Heart left ventricle (tissue), 16 donors: ENCODE measurements around the gene CCDC106. TPM values are rescaled to one million over a fixed set of nuclear protein-coding genes. Genes with fewer than 3 reads are reported as not detected.
A peak's percentile ranks its signal among the peaks of the same experiment; 100 is the strongest.

Experiments
- ATAC-seq, 4 donors: fragments of 200-7000 bp; cut with Tn5 transposase; one replicate each; pipeline ENCODE4 v1.9.1; 2020 to 2022; ENCODE audit warnings: moderate library complexity in 4 of 4, mild to moderate bottlenecking in 3 of 4, moderate number of reproducible peaks in 1 of 4
- DNase-seq, 5 donors: peaks; one replicate each; pipeline ENCODE4 v3.0.0-alpha.2; 2020
- H3K27ac ChIP-seq, 12 donors: fragments of 200-600 bp; sonication (generic) in 4 of 12; one replicate each; pipeline versions ENCODE4 v1.5.0 to v1.8.0; 2016 to 2022; ENCODE audit warnings: mild to moderate bottlenecking in 2 of 12
- H3K27me3 ChIP-seq, 9 donors: fragments of 200-600 bp; sonication (generic) in 2 of 9; one replicate each; pipeline versions ENCODE4 v1.5.1 to v1.8.0; 2016 to 2022; ENCODE audit warnings: mild to moderate bottlenecking in 3 of 9
- H3K36me3 ChIP-seq, 9 donors: fragments of 200-600 bp; sonication (generic) in 2 of 9; one replicate each; pipeline versions ENCODE4 v1.5.0 to v1.8.0; 2018 to 2022; ENCODE audit warnings: mild to moderate bottlenecking in 2 of 9
- H3K4me1 ChIP-seq, 12 donors: fragments of 200-600 bp; sonication (generic) in 4 of 12; one replicate each; pipeline versions ENCODE4 v1.5.0 to v1.8.0; 2016 to 2022; ENCODE audit warnings: mild to moderate bottlenecking in 3 of 12
- H3K4me3 ChIP-seq, 12 donors: fragments of 200-600 bp; sonication (generic) in 4 of 12; one replicate each; pipeline versions ENCODE4 v1.5.0 to v1.8.0; 2017 to 2022; ENCODE audit warnings: mild to moderate bottlenecking in 9 of 12, moderate library complexity in 4 of 12
- H3K9me3 ChIP-seq, 12 donors: fragments of 200-600 bp; sonication (generic) in 4 of 12; one replicate each; pipeline versions ENCODE4 v1.5.0 to v1.8.0; 2016 to 2022; ENCODE audit warnings: mild to moderate bottlenecking in 1 of 12
- CTCF ChIP-seq, 12 donors: fragments of 200-600 bp; sonication (generic) in 4 of 12; IDR thresholded peaks; one replicate each; pipeline versions ENCODE4 v1.5.0 to v1.8.0; 2018 to 2022; ENCODE audit warnings: antibody characterized with exemption in 12 of 12, mild to moderate bottlenecking in 5 of 12
- POLR2A ChIP-seq, 2 donors: fragments of 450-650 bp; IDR thresholded peaks; one replicate each; pipeline ENCODE4 v1.6.1; 2017; ENCODE audit warnings: antibody characterized with exemption in 2 of 2, mild to moderate bottlenecking in 2 of 2, moderate library complexity in 2 of 2
- whole genome bisulfite sequencing, 4 donors: extraction: QIAGEN DNeasy Blood & Tissue Kit in 2 of 4; methylation state at CpG; one replicate each; pipeline versions ENCODE4 v1.1.5 to v1.1.7; 2013 to 2018; 5-methylcytosine and 5-hydroxymethylcytosine counted together
- intact Hi-C, 10 donors: fragments of 100-400 bp; cut with DNase I; formaldehyde crosslinking; loops; one replicate each; pipeline versions ENCODE4 v1.11.1 to v1.14.2; 2022
- polyA plus RNA-seq, 2 donors: library from polyadenylated mRNA; stranded (reverse); fragments of 200-250 nt; gene quantifications; one replicate each; pipeline ENCODE4 v1.2.3, GENCODE V29; 2013
- total RNA-seq, 9 donors: library from RNA; depleted of rRNA in 2 of 9; stranded (reverse); fragments of >200 nt in 2 of 9; fragmentation: NEBNext Ultra II Directional in 3 of 9; extraction: Animal tissue kit (Norgen Biotek cat#: 25700) in 3 of 9; gene quantifications; one replicate each; pipeline versions ENCODE4 v1.1.0 to v1.2.4, GENCODE V29; 2016 to 2023
- donor health status: ischemic (EF 13 %, LVEDD 7.1; RV severe dilation, severe dysfunction).
- donor health status: healthy with polysubstance abuse.
- donor health status: DM: no; HTN: yes; CAD: no.
- donor health status: DM: no; HTN: no; CAD: no.
- donor health status: ischemic (EF 25% LVEDD 6.9; RV normal size, moderate dysfunction).
- donor health status: ischemic (EF 25% LVEDD 5.7; RV mildly dilated, moderate dysfunction).
- donor health status: healthy.
- donor health status: DM: yes; HTN: yes; CAD: no.
- donor health status: ischemic (EF 35%, LVEDD 5.7; RV mildly dilated, moderate dysfunction).
- donor health status: nonischemic (EF 11% LVEDD 7.7; RV severe dilation, severe dysfunction).
- donor health status: DM: yes; HTN: yes; CAD: no.
- donor health status: PGD.
- donor health status: ischemic (EF 29% LVEDD 5.4; RV normal size, mild dysfunction).
- donor health status: nonischemic (EF 23%, LVEDD 6.1; RV moderate dilation, normal function).

The CCDC106 gene
- total and polyA plus RNA-seq, 11 donors, result 11.7 to 27.7 (median 16.5) TPM

GRCh38 chr19:55613396-55613795 is 34.6 kb upstream of the CCDC106 start:
- H3K4me1 ChIP-seq, result peaks cover 0 to 33% (median 22%) of the 10 kb centered on the region in 12 donors
- peak overlapping the region in 2 of 12 donors; percentile 85 to 86 for H3K27ac ChIP-seq
- no peaks in the 10 kb centered on the region for H3K27me3 ChIP-seq
- H3K36me3 ChIP-seq, result peaks cover 0 to 58% (median 43%) of the 10 kb centered on the region in 9 donors
- WGBS, 4 donors, result 94 to 97% (median 95%) methylated on average over 24 to 27 of the region's 27 CpGs
- H3K4me3 ChIP-seq, result no peak overlapping the region
- no peaks in the 10 kb centered on the region for H3K9me3 ChIP-seq
- peak in 1 of 5 donors; percentile 61 for DNase-seq
- intact Hi-C loops, result no loop called here
- ATAC-seq, result no peak
- no peak for TF ChIP-seq POLR2A (IDR thresholded peaks at IDR 0.05)

GRCh38 chr19:55613930-55614710 is 33.9 kb upstream of the CCDC106 start:
- Histone ChIP-seq H3K27me3 (no peaks in the 10 kb centered on the region), H3K36me3 (peaks cover 0 to 55% (median 42%) of the 10 kb centered on the region in 9 donors), H3K27ac (no peak overlapping the region), H3K9me3 (no peaks in the 10 kb centered on the region), H3K4me1 (peaks cover 0 to 31% (median 22%) of the 10 kb centered on the region in 12 donors), H3K4me3 (no peak overlapping the region)
- 93 to 95% (median 94%) methylated on average over 50 to 75 of the region's 75 CpGs for WGBS, 4 donors
- TF ChIP-seq CTCF (IDR thresholded peaks at IDR 0.05), result no peak
- no peak for TF ChIP-seq POLR2A (IDR thresholded peaks at IDR 0.05)
- intact Hi-C loops, result no loop called here
- ATAC-seq, result no peak
- DNase-seq, result peak in 1 of 5 donors; percentile 57

GRCh38 chr19:55614711-55615542 is 33.1 kb upstream of the CCDC106 start:
- DNase-seq (peak in 1 of 5 donors; percentile 56), ATAC-seq (no peak)
- Histone ChIP-seq H3K27ac (no peak overlapping the region), H3K36me3 (peaks cover 0 to 48% (median 34%) of the 10 kb centered on the region in 9 donors), H3K9me3 (no peaks in the 10 kb centered on the region), H3K4me1 (peaks cover 0 to 37% (median 22%) of the 10 kb centered on the region in 12 donors), H3K4me3 (no peak overlapping the region), H3K27me3 (no peaks in the 10 kb centered on the region)
- no peak for TF ChIP-seq CTCF (IDR thresholded peaks at IDR 0.05)
- no peak for TF ChIP-seq POLR2A (IDR thresholded peaks at IDR 0.05)
- 93 to 98% (median 97%) methylated on average over 67 to 98 of the region's 98 CpGs for WGBS, 4 donors
- intact Hi-C loops, result no loop called here

GRCh38 chr19:55615543-55616394 is 32.2 kb upstream of the CCDC106 start:
- Histone ChIP-seq H3K4me1 (peaks cover 0 to 40% (median 18%) of the 10 kb centered on the region in 12 donors), H3K27me3 (no peaks in the 10 kb centered on the region), H3K9me3 (no peaks in the 10 kb centered on the region), H3K27ac (no peak overlapping the region), H3K36me3 (peaks cover 0 to 48% (median 33%) of the 10 kb centered on the region in 9 donors), H3K4me3 (no peak overlapping the region)
- TF ChIP-seq POLR2A (IDR thresholded peaks at IDR 0.05) (no peak), CTCF (IDR thresholded peaks at IDR 0.05) (no peak)
- 96 to 98% (median 97%) methylated on average over 48 to 88 of the region's 88 CpGs for WGBS, 4 donors
- intact Hi-C loops, result no loop called here
- DNase-seq (peak in 1 of 5 donors; percentile 62), ATAC-seq (no peak)
